Astrocyte of the cerebellum (primary cell): ENCODE results near the gene SPACDR.
A peak's percentile ranks its signal among the peaks of the same experiment; 100 is the strongest.

Source experiments
- DNase-seq: peaks from one replicate; pipeline ENCODE4 v3.0.0-alpha.2; 2011; ENCODE audit warnings: low read depth
- H3K4me3 ChIP-seq: 2 replicates; pipeline ENCODE4 v1.5.1; 2011; ENCODE audit warnings: mild to moderate bottlenecking, low read depth, low read length, moderate library complexity
- CTCF ChIP-seq: IDR thresholded peaks from 2 replicates; pipeline ENCODE4 v1.5.1; 2012; ENCODE audit warnings: low read length, low read depth, moderate library complexity, mild to moderate bottlenecking; ENCODE audit errors: missing control alignments
- in situ Hi-C: cut with HindIII; loops from 2 replicates; pipeline ENCODE4 v1.10.0; 2017; ENCODE audit warnings: low sequenced_read_pairs

Gene SPACDR

GRCh38 chr7:100496509-100496908, 32.4 kb upstream of the SPACDR start:
- in situ Hi-C loops: no loop called here
- H3K4me3 ChIP-seq: no peak overlapping the region
- DNase-seq: no peak
- TF ChIP-seq CTCF: no peak

GRCh38 chr7:100493476-100494264, 29.6 kb upstream of the SPACDR start:
- TF ChIP-seq CTCF: no peak
- in situ Hi-C loops: no loop called here
- peak overlapping the region; percentile 7 for H3K4me3 ChIP-seq
- no peak for DNase-seq

GRCh38 chr7:100492738-100493475, 28.8 kb upstream of the SPACDR start:
- no peak for TF ChIP-seq CTCF
- no peak for DNase-seq
- no peak overlapping the region for H3K4me3 ChIP-seq
- in situ Hi-C loops: no loop called here

GRCh38 chr7:100491192-100491578, 27.1 kb upstream of the SPACDR start:
- in situ Hi-C loops: no loop called here
- no peak overlapping the region for H3K4me3 ChIP-seq
- DNase-seq: no peak
- no peak for TF ChIP-seq CTCF

- TF ChIP-seq CTCF: no peak
- no peak overlapping the region for H3K4me3 ChIP-seq
- in situ Hi-C loops: no loop called here
- DNase-seq: no peak
Observed at GRCh38 chr7:100490483-100491191, 26.6 kb upstream of the SPACDR start.

- peak; percentile 64 for DNase-seq
- in situ Hi-C loops: no loop called here
Observed at GRCh38 chr7:100489824-100490223, 25.8 kb upstream of the SPACDR start.

More at GRCh38 chr7:100489824-100490223, 25.8 kb upstream of the SPACDR start:
- TF ChIP-seq CTCF: no peak
- no peak overlapping the region for H3K4me3 ChIP-seq
